GM21367 (cell line): ENCODE measurements around the gene IGF2R.
"Not testable (repeated sequence)": the region's sequence is repeated elsewhere in the genome, so short reads cannot be mapped to it uniquely, and the experiment has no call there.

Source experiments
- ATAC-seq: cut with Tn5 transposase; IDR thresholded peaks from one replicate; pipeline ENCODE4 v1.9.1; 2021; ENCODE audit not compliant: unreplicated experiment

IGF2R gene

GRCh38 chr6:159996087-159996622 is 27.3 kb downstream of the IGF2R start:
- no peak for ATAC-seq

GRCh38 chr6:159996626-159997497 is 28.0 kb downstream of the IGF2R start:
- no peak for ATAC-seq

GRCh38 chr6:159997498-159998101 is 28.7 kb downstream of the IGF2R start:
- no peak for ATAC-seq

GRCh38 chr6:159998538-159998937 is 29.7 kb downstream of the IGF2R start:
- ATAC-seq = no peak

GRCh38 chr6:159999240-159999671 is 30.4 kb downstream of the IGF2R start:
- ATAC-seq = no peak

- no peak for ATAC-seq
Measured at GRCh38 chr6:160000280-160000704, 31.4 kb downstream of the IGF2R start.

GRCh38 chr6:160000893-160001427 is 32.1 kb downstream of the IGF2R start:
- ATAC-seq = not testable (repeated sequence)

GRCh38 chr6:160002882-160003281 is 34.0 kb downstream of the IGF2R start:
- ATAC-seq = no peak

- ATAC-seq = no peak
Measured at GRCh38 chr6:160004018-160004417, 35.1 kb downstream of the IGF2R start.

- no peak for ATAC-seq
Measured at GRCh38 chr6:160004419-160005175, 35.7 kb downstream of the IGF2R start.

GRCh38 chr6:160005211-160005610 is 36.3 kb downstream of the IGF2R start:
- no peak for ATAC-seq

GRCh38 chr6:160005861-160006540 is 37.1 kb downstream of the IGF2R start:
- no peak for ATAC-seq

- no peak for ATAC-seq
Measured at GRCh38 chr6:160007145-160007544, 38.3 kb downstream of the IGF2R start.

GRCh38 chr6:160007611-160008010 is 38.7 kb downstream of the IGF2R start:
- ATAC-seq = no peak

- ATAC-seq = no peak
Measured at GRCh38 chr6:160010067-160010466, 41.2 kb downstream of the IGF2R start.

- ATAC-seq = no peak
Measured at GRCh38 chr6:160013987-160014868, 45.3 kb downstream of the IGF2R start.

GRCh38 chr6:160014869-160015182 is 45.9 kb downstream of the IGF2R start:
- no peak for ATAC-seq

- ATAC-seq = no peak
Measured at GRCh38 chr6:160015778-160016684, 47.1 kb downstream of the IGF2R start.

GRCh38 chr6:160022101-160022500 is 53.2 kb downstream of the IGF2R start:
- ATAC-seq = no peak
